ENCODE measurements around the gene AFF1.

DNA sequence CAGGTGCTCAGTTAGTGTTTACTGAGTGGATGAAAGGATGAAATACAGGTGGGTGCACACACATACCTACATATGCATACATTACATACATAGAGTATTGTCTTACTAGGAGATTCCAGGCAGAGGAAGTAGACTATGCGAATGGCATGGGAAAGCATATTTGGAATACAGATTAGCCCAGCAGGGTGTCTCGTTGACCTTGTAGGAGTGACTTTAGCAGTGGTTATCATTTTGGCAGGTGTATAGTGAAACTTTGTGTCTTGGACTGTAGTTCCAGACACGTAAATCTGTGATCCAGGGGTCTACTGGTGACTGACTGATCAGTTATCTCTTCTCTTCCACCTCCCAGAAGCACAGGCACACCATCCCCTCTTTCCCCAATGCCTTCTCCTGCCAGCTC is 199.3 kb downstream of the AFF1 start:
- TF ChIP-seq, protein P1, sequence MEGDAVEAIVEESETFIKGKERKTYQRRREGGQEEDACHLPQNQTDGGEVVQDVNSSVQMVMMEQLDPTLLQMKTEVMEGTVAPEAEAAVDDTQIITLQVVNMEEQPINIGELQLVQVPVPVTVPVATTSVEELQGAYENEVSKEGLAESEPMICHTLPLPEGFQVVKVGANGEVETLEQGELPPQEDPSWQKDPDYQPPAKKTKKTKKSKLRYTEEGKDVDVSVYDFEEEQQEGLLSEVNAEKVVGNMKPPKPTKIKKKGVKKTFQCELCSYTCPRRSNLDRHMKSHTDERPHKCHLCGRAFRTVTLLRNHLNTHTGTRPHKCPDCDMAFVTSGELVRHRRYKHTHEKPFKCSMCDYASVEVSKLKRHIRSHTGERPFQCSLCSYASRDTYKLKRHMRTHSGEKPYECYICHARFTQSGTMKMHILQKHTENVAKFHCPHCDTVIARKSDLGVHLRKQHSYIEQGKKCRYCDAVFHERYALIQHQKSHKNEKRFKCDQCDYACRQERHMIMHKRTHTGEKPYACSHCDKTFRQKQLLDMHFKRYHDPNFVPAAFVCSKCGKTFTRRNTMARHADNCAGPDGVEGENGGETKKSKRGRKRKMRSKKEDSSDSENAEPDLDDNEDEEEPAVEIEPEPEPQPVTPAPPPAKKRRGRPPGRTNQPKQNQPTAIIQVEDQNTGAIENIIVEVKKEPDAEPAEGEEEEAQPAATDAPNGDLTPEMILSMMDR (IDR thresholded peaks at IDR 0.05) = no peak
- no peak for TF ChIP-seq CBFB (CRISPR knock-in tag; IDR thresholded peaks at IDR 0.05; ENCODE audit: low read depth)
- TF ChIP-seq TCF7 (CRISPR knock-in tag; IDR thresholded peaks at IDR 0.05; ENCODE audit: low read depth) = no peak
- TF ChIP-seq ESRRA (CRISPR knock-in tag; IDR thresholded peaks at IDR 0.05; ENCODE audit: borderline replicate concordance) = no peak
- TF ChIP-seq, protein P2, sequence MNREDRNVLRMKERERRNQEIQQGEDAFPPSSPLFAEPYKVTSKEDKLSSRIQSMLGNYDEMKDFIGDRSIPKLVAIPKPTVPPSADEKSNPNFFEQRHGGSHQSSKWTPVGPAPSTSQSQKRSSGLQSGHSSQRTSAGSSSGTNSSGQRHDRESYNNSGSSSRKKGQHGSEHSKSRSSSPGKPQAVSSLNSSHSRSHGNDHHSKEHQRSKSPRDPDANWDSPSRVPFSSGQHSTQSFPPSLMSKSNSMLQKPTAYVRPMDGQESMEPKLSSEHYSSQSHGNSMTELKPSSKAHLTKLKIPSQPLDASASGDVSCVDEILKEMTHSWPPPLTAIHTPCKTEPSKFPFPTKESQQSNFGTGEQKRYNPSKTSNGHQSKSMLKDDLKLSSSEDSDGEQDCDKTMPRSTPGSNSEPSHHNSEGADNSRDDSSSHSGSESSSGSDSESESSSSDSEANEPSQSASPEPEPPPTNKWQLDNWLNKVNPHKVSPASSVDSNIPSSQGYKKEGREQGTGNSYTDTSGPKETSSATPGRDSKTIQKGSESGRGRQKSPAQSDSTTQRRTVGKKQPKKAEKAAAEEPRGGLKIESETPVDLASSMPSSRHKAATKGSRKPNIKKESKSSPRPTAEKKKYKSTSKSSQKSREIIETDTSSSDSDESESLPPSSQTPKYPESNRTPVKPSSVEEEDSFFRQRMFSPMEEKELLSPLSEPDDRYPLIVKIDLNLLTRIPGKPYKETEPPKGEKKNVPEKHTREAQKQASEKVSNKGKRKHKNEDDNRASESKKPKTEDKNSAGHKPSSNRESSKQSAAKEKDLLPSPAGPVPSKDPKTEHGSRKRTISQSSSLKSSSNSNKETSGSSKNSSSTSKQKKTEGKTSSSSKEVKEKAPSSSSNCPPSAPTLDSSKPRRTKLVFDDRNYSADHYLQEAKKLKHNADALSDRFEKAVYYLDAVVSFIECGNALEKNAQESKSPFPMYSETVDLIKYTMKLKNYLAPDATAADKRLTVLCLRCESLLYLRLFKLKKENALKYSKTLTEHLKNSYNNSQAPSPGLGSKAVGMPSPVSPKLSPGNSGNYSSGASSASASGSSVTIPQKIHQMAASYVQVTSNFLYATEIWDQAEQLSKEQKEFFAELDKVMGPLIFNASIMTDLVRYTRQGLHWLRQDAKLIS (CRISPR knock-in tag; IDR thresholded peaks at IDR 0.05; ENCODE audit: borderline replicate concordance) = no peak
- TF ChIP-seq, protein P3, sequence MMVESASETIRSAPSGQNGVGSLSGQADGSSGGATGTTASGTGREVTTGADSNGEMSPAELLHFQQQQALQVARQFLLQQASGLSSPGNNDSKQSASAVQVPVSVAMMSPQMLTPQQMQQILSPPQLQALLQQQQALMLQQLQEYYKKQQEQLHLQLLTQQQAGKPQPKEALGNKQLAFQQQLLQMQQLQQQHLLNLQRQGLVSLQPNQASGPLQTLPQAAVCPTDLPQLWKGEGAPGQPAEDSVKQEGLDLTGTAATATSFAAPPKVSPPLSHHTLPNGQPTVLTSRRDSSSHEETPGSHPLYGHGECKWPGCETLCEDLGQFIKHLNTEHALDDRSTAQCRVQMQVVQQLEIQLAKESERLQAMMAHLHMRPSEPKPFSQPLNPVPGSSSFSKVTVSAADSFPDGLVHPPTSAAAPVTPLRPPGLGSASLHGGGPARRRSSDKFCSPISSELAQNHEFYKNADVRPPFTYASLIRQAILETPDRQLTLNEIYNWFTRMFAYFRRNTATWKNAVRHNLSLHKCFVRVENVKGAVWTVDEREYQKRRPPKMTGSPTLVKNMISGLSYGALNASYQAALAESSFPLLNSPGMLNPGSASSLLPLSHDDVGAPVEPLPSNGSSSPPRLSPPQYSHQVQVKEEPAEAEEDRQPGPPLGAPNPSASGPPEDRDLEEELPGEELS (CRISPR knock-in tag; IDR thresholded peaks at IDR 0.05) = no peak
- TF ChIP-seq, protein P4, sequence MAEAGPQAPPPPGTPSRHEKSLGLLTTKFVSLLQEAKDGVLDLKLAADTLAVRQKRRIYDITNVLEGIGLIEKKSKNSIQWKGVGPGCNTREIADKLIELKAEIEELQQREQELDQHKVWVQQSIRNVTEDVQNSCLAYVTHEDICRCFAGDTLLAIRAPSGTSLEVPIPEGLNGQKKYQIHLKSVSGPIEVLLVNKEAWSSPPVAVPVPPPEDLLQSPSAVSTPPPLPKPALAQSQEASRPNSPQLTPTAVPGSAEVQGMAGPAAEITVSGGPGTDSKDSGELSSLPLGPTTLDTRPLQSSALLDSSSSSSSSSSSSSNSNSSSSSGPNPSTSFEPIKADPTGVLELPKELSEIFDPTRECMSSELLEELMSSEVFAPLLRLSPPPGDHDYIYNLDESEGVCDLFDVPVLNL (CRISPR knock-in tag; IDR thresholded peaks at IDR 0.05; ENCODE audit: borderline replicate concordance, low read depth) = no peak
- no peak for TF ChIP-seq NFE2L1 (CRISPR knock-in tag; IDR thresholded peaks at IDR 0.05)

Data from WTC11 (cell line).